NCI-H82 (cell line): Measurements from ENCODE around the gene TEX13D.
"Not testable (repeated sequence)": the region's sequence is repeated elsewhere in the genome, so short reads cannot be mapped to it uniquely, and the experiment has no call there.

Experiments
- DNase-seq: peaks from one replicate; lab custom pipeline; 2025; lab: John Stamatoyannopoulos, UW

The TEX13D gene

GRCh38 chrX:124332481-124333424 lies at the start of gene TEX13D:
Gene TEX13D (plus strand): TSS chrX:124332660. CDS start chrX:124332918, 258 bp downstream.
- no peak for DNase-seq

DNA sequence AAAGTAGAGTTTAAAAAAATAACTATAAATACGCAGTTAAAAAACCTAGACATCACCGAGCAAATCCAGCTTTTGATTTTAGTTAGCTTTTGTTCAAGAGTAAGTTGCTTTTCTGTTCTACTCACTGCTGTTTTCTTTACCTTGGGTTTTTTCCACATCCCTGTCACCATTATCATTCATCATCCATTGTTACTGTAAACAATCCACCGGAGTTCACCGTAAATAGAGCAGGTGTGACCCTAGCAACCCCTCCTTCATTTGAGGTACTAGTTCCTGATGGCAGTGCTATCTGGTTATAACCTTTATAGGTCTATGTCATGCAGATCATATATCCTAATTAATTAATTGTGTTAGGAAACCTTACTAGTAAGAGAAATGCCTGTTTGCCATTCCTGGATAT lies 43.0 kb upstream of the TEX13D start:
- DNase-seq: no peak

DNA sequence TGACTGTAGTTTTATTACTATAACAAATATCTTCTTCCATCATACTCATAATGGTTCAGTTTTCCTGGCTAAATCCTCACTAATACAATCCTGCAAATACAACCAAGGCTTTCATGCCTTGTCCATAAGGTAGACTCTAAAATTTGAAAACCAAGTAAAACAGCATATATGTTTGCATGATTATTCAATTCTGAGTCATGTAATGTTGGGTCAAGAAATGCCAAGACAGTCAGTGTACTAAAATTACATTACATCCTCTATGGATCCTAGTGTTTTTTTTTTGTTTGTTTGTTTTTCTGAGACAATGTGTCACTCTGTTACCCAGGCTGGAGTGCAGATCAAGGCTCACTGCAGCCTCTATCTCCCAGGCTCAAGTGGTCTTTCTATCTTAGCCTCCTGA lies 38.6 kb upstream of the TEX13D start:
- DNase-seq: no peak

DNA sequence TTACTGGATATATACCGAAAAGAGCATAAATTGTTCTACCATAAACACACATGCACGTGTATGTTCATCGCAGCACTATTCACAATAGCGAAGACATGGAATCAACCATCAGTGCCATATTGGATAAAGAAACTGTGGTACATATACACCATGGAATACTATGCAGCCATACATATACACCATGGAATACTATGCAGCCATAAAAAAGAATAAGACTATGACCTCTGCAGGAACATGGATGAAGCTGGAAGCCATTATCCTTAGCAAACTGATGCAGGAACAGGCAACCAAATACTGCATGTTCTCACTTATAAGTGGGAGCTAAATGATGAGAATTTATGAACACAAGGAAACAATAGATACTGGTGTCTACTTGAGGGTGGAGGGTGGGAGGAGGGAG lies 33.1 kb upstream of the TEX13D start:
- DNase-seq: not testable (repeated sequence)

GRCh38 chrX:124300405-124300804 lies 32.1 kb upstream of the TEX13D start:
- DNase-seq: no peak

DNA sequence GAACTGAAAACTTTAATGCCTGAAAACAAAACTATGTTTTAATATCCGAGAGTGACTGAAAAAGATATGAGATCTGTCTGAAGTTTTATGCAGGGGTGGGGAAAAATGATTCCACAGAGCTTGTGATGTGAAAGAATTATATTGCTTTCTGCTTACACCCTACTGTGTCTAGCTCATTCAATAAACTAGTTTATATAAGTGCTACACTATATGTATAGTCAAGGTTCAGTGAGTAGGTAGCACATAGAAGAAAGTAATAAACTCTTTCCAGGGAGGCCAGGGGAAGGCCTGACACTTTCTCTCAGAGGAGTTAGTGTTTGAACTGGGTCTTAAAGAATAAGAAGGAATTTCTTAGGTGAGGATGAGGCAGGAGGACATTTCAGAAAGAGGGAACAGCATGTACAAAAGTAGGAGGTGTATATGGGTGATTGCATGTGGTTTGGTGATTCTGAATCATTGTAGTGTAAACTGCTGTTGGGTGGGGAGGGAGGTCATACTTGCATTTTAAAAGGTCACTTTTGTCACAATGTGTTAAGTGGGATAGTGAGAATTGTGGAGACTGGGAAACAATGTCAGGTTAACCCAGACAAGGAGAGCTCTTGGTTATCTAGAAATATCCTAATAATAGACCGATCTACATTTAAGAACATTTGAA lies 25.1 kb upstream of the TEX13D start:
- DNase-seq: no peak

GRCh38 chrX:124325732-124326131 lies 6.7 kb upstream of the TEX13D start:
- DNase-seq: no peak

GRCh38 chrX:124328765-124329164 lies 3.7 kb upstream of the TEX13D start:
- DNase-seq: no peak

DNA sequence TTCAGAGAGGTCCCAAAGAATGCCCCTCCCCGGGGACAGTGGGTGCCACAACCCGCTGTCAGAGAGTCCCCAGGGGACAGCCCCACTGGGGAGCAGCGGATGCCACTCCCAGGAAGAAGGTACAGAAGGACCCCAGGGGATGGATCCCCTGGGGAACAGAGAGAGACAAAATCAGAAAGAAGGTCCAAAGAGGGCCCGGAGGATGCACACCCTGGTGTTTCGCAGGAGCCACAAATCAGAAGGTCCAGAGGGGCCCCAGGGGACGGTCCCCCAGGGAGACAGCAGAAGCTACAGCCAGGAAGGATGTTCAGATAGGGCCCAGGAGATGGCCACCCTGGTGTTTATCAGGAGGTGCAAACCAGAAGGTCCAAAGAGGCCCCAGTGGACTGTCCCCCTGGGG lies 1.4 kb downstream of the TEX13D start:
- DNase-seq: no peak

- not testable (repeated sequence) for DNase-seq
Measured at GRCh38 chrX:124334555-124334954, 2.1 kb downstream of the TEX13D start.

- no peak for DNase-seq
Measured at GRCh38 chrX:124335598-124335997, 3.1 kb downstream of the TEX13D start.

GRCh38 chrX:124337916-124338315 lies 5.5 kb downstream of the TEX13D start:
- DNase-seq: no peak

GRCh38 chrX:124338733-124339514 lies 6.5 kb downstream of the TEX13D start:
- DNase-seq: no peak

DNA sequence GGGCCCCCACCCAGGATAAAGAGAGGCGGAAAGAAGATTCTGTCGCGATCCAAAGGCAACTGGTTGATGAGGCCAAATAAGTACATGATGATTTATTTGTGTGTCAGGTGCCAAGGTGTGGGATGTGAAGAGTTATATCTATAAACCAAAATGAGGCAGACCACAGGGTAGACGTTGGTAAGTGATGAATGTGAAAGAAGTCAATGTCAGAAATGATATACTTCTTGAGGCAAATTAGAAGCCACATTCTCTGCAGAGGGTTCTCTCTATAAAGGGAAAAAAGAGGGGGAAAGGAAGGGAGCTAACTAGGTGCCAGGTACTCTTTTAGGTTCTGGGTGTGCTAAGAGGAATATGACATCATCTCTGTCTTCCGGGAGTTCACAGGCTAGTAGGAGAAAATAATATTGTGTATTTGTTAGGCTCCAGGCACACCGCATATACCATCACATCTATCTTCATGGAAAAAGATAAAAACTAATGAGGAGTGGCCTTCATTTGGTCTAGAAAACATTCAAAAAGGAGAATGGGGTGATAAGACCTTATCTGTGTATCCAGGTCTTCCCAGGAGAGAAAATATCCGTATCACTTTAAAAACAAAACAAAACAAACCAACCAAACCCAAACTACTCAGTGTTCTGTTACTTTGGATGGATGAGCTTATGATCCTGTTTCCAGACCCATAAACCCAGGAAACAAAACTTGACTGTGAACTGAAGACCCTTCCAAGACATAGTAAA lies 9.1 kb downstream of the TEX13D start:
- no peak for DNase-seq

- no peak for DNase-seq
Measured at GRCh38 chrX:124342174-124342867, 9.9 kb downstream of the TEX13D start.

GRCh38 chrX:124343016-124343415 lies 10.6 kb downstream of the TEX13D start:
- no peak for DNase-seq

- DNase-seq: no peak
Measured at GRCh38 chrX:124344246-124344645, 11.8 kb downstream of the TEX13D start.

DNA sequence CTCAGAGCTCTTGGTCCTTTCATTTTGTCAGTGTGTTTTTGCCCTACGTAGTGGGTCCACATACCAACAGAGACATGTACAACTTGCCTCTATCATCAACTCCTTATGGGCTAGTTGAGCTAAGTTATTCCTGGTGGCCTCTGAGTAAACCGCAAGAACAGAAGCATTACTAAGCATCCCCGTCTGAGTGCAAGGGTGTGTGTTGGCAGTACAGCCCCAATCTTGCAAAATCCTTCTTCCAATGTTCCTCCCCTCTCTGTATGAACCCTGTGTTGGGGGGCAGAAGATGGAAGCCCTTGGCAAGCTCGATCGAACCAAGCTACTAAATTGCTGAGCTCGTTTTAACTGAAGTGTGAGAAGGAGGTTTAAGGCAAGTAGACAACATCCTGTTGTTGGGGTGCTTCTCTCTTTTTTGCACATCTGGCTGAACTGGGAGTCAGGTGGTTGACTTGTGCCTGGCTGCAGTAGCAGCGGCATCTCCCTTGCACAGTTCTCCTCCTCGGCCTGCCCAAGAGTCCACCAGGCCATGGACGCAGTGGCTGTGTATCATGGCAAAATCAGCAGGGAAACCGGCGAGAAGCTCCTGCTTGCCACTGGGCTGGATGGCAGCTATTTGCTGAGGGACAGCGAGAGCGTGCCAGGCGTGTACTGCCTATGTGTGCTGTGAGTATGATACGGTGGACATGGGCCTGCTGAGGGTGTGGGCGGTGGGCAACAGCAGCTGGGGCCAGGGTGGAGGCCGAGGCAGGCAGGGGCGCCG lies 13.8 kb downstream of the TEX13D start, which contains the start of gene SH2D1A:
SH2D1A (plus strand) TSS at position 447 of the 760 bp plus-strand sequence; CDS start at position 527, 80 bp downstream.
- DNase-seq: no peak

DNA sequence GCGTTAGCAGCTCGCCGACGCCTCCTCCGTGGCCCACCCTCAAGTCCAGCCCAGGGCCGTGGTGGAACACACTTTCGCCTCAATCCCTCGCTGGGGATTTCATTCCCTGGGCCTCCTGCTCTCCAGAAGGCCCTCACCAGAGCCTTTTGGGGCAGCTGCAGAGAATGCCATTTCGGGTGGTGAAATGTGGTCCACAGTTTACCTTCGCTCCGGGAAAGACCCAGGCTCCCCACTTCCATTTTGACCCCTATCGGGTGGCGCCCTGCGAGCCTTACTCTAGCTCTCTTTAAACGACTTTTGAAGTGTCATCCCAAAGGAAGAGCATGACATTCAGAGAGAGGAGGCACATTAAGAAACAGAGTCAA lies 14.4 kb downstream of the TEX13D start:
- DNase-seq: no peak

DNA sequence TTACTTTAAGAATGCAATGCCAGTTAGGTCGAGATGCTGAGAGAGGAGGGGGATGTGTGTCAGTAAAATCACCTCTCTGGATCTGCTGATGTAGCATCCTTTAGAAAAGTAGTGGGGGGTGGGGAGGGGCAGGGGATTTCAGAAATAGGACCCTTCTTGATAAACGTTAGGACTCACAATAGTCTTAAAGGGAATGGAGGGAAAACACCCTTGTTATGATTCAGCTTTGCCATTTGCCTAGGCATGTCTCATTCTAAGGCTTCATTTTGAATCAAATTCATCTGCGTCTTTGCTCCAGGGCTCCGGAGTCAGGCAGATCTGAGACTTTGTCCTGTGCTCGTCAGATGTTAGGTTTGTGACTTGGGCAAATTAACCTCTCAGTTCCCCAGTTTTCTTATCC lies 14.8 kb downstream of the TEX13D start:
- no peak for DNase-seq
